ENCODE results near the gene RAB10.
"Not testable (repeated sequence)": the region's sequence is repeated elsewhere in the genome, so short reads cannot be mapped to it uniquely, and the experiment has no call there.

RAB10 gene

DNA sequence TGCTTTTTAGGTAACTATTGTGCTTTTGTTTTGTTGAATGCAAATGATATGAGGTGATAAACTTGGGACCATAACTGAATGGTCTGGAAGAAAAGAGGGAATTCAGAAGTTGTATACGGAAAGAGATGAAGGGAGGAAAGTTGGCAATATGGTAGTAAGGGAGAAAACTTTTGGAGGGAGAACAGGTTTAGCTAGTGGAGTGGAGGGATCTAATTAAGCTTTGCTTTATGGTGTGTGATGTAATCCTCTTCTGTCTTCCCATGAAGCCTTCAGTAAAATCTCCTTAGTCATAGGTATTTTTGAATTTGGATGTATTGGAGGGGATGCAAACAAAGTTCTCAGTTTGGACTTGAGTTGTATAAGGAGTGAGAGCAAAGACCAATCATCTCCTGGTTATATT, 20.2 kb upstream of the RAB10 start:
- TF ChIP-seq, protein P1, sequence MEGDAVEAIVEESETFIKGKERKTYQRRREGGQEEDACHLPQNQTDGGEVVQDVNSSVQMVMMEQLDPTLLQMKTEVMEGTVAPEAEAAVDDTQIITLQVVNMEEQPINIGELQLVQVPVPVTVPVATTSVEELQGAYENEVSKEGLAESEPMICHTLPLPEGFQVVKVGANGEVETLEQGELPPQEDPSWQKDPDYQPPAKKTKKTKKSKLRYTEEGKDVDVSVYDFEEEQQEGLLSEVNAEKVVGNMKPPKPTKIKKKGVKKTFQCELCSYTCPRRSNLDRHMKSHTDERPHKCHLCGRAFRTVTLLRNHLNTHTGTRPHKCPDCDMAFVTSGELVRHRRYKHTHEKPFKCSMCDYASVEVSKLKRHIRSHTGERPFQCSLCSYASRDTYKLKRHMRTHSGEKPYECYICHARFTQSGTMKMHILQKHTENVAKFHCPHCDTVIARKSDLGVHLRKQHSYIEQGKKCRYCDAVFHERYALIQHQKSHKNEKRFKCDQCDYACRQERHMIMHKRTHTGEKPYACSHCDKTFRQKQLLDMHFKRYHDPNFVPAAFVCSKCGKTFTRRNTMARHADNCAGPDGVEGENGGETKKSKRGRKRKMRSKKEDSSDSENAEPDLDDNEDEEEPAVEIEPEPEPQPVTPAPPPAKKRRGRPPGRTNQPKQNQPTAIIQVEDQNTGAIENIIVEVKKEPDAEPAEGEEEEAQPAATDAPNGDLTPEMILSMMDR (IDR thresholded peaks at IDR 0.05; ENCODE audit: control insufficient read depth, insufficient read depth, low read depth, low read length, missing control alignments): no peak
- DNase-seq (ENCODE audit: low read depth): no peak
- H3K4me3 ChIP-seq (ENCODE audit: control insufficient read depth, low read depth, low read length): no peak overlapping the region

DNA sequence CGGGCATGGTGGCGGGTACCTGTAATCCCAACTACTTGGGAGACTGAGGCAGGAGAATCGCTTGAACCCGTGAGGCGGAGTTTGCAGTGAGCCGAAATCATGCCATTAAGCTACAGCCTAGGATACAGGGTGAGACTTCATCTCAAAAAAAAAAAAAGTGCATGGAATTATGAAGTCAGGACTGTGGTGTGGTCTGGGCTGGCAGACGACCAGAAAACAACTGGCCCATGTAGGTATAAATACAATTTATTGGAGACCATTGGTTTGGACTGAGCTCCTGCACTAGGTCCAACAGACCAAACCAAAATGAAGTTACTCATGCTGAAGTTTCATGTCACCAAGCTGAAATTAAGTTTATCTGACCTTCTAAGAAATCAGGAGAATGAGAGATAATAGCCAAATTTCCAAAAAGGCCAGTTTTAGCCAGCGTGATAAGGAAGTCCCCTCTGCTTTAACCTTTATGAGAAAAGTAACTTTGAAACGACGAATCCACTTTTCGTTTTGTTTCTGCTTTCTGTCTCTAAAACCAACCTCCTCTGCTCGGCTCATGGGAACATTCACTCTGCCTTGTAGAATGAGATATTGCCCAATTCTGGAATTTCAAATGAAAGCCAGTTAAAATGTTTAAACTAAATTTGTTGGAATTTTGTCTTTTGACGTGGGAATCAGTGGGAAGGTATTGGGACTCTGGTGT, 17.7 kb upstream of the RAB10 start:
- H3K4me3 ChIP-seq (ENCODE audit: control insufficient read depth, low read depth, low read length): no peak overlapping the region
- TF ChIP-seq, protein P1 (IDR thresholded peaks at IDR 0.05; ENCODE audit: control insufficient read depth, insufficient read depth, low read depth, low read length, missing control alignments): no peak
- no peak for DNase-seq (ENCODE audit: low read depth)

DNA sequence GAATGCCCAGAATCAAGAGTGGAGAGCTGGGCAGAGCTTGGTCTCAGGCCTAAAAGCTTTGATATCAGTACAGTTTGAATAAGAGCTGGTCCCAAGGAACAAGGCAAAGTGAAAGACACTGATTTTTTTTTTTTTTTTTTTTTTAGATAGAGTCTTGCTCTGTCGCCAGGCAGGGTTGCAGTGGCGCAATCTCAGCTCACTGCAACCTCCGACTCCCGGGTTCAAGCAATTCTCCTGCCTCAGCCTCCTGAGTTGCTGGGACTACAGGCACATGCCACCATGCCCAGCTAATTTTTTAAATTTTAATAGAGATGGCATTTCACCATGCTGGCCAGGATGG, 17.2 kb upstream of the RAB10 start:
- H3K4me3 ChIP-seq (ENCODE audit: control insufficient read depth, low read depth, low read length); DNase-seq (ENCODE audit: low read depth): not testable (repeated sequence)

DNA sequence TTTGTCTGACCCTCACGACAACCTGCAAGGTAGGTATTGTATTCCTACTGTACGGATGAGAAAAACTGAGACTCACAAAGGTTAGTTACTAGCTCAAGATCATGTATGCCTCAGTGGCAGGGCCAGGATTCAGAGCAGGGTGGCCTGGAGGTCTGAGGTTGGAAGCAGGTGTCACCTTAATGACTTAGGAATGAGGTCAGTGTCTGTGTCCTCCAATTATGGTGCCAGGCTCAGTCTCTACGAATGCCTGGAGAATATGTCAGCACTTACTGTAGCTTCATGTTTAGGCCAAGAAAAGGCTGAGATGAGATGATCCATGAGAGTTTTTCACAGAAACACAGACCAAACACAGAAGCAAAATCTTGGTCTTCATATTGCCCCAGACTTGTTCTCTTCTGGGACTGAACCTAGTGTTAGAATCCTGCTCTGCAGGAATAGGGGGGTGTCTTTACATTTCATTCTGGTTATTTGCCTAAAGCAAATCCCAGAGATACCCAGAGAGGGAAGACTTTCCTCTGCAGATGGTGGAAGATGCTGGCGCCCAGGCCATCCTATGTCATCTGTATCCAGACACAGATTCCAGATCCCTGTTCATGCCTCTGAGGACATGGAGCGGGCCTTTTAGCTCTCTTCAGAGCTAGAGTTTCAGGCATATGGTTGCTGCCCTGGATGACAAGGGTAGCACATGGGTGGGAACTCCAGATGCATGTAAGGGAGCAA, 16.3 kb upstream of the RAB10 start:
- TF ChIP-seq, protein P1 (IDR thresholded peaks at IDR 0.05; ENCODE audit: control insufficient read depth, insufficient read depth, low read depth, low read length, missing control alignments): no peak
- no peak for DNase-seq (ENCODE audit: low read depth)
- no peak overlapping the region for H3K4me3 ChIP-seq (ENCODE audit: control insufficient read depth, low read depth, low read length)

DNA sequence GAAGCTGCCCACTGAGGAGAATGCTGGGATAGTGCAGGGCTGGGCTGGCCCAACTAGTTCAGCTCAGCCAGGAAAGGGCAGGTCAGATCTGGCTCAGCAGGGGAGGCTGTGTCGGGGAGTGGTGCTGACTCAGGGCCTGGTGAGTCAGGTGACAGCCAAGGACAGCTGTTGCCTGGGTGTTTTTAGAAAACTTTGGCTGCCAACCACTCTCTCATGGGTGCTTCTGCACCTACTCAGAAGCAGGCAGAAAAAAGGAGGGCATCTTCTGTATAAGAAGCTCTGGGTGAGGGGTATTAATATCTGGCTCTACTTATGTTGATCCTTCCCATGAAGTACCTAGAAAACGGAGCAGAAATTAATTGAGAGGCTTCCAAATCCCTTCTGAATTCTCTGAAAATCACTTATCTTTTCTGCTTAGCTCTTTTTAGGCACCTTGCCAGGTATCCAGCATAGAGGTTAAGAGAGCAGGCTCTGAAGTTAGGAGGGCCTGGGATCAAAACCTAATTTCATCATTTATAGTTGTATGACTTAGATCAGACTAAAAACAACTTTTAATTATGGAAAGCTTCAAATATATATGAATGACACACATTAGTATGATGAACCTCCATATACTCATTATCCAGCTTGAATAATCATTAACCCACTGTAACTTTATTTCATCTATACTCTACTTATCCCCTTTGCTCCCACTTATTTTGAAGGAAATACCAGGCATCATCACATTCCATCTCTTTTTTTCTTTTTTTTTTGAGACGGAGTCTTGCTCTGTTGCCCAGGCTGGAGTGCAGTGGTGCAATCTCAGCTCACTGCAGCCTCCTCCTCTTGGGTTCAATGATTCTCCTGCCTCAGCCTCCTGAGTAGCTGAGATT, 15.5 kb upstream of the RAB10 start:
- TF ChIP-seq, protein P1 (IDR thresholded peaks at IDR 0.05; ENCODE audit: control insufficient read depth, insufficient read depth, low read depth, low read length, missing control alignments): no peak
- no peak for DNase-seq (ENCODE audit: low read depth)
- no peak overlapping the region for H3K4me3 ChIP-seq (ENCODE audit: control insufficient read depth, low read depth, low read length)

DNA sequence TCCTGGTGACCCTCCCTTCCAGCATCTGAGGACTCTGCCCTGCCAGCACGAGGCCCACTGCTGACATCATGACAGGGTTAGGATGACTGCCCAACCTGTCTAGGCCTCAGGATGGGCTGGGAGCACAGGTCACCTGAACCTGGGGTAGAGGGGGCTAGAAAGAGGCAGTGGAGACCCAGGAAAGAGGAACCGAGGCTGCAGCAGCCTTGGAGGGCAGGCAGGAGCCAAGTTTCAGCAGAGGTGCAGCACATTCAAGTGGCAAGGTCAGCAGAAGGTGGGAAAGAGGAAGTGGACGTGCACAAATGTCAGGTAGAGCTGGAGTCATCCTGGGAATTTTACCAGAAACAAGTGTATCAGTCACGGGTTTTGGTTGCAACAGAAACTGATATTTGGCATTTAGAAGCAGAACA, 13.6 kb upstream of the RAB10 start:
- TF ChIP-seq, protein P1 (IDR thresholded peaks at IDR 0.05; ENCODE audit: control insufficient read depth, insufficient read depth, low read depth, low read length, missing control alignments): no peak
- no peak for DNase-seq (ENCODE audit: low read depth)
- H3K4me3 ChIP-seq (ENCODE audit: control insufficient read depth, low read depth, low read length): no peak overlapping the region

DNA sequence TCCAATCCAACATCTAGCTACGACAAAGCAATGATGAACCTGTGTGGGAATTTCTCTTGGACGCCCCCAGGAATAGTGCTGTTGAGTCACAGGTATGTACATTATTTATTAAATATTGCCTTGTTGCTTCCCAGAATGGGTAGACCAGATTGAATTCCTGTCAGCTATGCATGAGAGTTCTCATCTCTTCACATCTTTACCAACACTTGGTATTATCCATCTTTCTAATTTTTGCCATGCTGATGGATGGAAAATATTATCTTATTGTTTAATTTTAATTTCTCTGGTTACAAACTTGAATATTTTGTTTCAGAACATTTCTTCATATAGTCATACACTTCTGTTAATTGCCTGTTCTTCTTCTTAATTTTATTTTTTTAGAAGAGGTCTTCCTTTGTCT, 9.6 kb upstream of the RAB10 start:
- H3K4me3 ChIP-seq (ENCODE audit: control insufficient read depth, low read depth, low read length): no peak overlapping the region
- DNase-seq (ENCODE audit: low read depth): no peak
- TF ChIP-seq, protein P1 (IDR thresholded peaks at IDR 0.05; ENCODE audit: control insufficient read depth, insufficient read depth, low read depth, low read length, missing control alignments): no peak
